GM23338 (cell line): Measurements from ENCODE around the gene WDR33. TPM values are rescaled to one million over a fixed set of nuclear protein-coding genes. Genes with fewer than 3 reads are reported as not detected.

Experiments
- ATAC-seq: fragments of 200-7000 bp; cut with Tn5 transposase; 3 replicates; pipeline ENCODE4 v1.9.1; 2020
- DNase-seq: peaks from one replicate; pipeline ENCODE4 v3.0.0-alpha.2; 2015; ENCODE audit warnings: low spot score
- H2AFZ ChIP-seq: fragments of 200-600 bp; sonication (generic); 2 replicates; pipeline ENCODE4 v1.8.0; 2016; ENCODE audit warnings: antibody characterized with exemption, mild to moderate bottlenecking, moderate library complexity
- H3F3A ChIP-seq: fragments of 200-600 bp; sonication (generic); replicated peaks from 2 replicates; pipeline ENCODE4 v1.8.0; 2017; ENCODE audit warnings: antibody characterized with exemption, mixed run types, low read depth
- H3K27ac ChIP-seq: fragments of 200-600 bp; sonication (generic); 2 replicates; pipeline ENCODE4 v1.6.1; 2016; ENCODE audit warnings: low read depth
- H3K27me3 ChIP-seq: fragments of 200-600 bp; sonication (generic); 2 replicates; pipeline ENCODE4 v1.8.0; 2016; ENCODE audit warnings: mild to moderate bottlenecking, mixed run types, moderate library complexity; ENCODE audit not compliant: insufficient read depth
- H3K36me3 ChIP-seq: fragments of 200-600 bp; sonication (generic); 2 replicates; pipeline ENCODE4 v1.8.0; 2016; ENCODE audit warnings: mild to moderate bottlenecking; ENCODE audit not compliant: insufficient read depth
- H3K4me1 ChIP-seq: fragments of 200-600 bp; sonication (generic); 2 replicates; pipeline ENCODE4 v1.8.0; 2016; ENCODE audit warnings: mild to moderate bottlenecking, moderate library complexity; ENCODE audit not compliant: insufficient read depth
- H3K4me2 ChIP-seq: fragments of 200-600 bp; sonication (generic); 2 replicates; pipeline ENCODE4 v1.7.1; 2017; ENCODE audit warnings: mixed run types
- H3K4me3 ChIP-seq: fragments of 200-600 bp; sonication (generic); 2 replicates; pipeline ENCODE4 v1.6.1; 2016; ENCODE audit warnings: mixed run types
- H3K79me2 ChIP-seq: fragments of 200-600 bp; sonication (generic); replicated peaks from 2 replicates; pipeline ENCODE4 v1.8.0; 2017; ENCODE audit warnings: mild to moderate bottlenecking; ENCODE audit not compliant: insufficient read depth
- H3K9me2 ChIP-seq: fragments of 200-600 bp; sonication (generic); 2 replicates; pipeline ENCODE4 v1.8.0; 2017; ENCODE audit not compliant: insufficient read depth
- H4K20me1 ChIP-seq: fragments of 200-600 bp; sonication (generic); replicated peaks from 2 replicates; pipeline ENCODE4 v1.8.0; 2017; ENCODE audit warnings: mild to moderate bottlenecking; ENCODE audit not compliant: insufficient read depth
- H3K27ac Mint-ChIP-seq: 2 replicates; pipeline ENCODE4 v1.8.0; 2020; ENCODE audit warnings: inconsistent platforms, mild to moderate bottlenecking, moderate library complexity, mixed read lengths
- H3K27me3 Mint-ChIP-seq: 3 replicates; pipeline ENCODE4 v1.8.0; 2022; ENCODE audit warnings: low read depth, mild to moderate bottlenecking, moderate library complexity, mixed read lengths, inconsistent platforms; ENCODE audit not compliant: insufficient read depth, poor library complexity
- H3K36me3 Mint-ChIP-seq: 3 replicates; pipeline ENCODE4 v1.8.0; 2021; ENCODE audit warnings: low read depth, mild to moderate bottlenecking, inconsistent platforms, moderate library complexity, mixed read lengths
- H3K4me1 Mint-ChIP-seq: 3 replicates; pipeline ENCODE4 v1.8.0; 2020; ENCODE audit warnings: mild to moderate bottlenecking, inconsistent platforms, mixed read lengths
- H3K4me3 Mint-ChIP-seq: 3 replicates; pipeline ENCODE4 v1.8.0; 2021; ENCODE audit warnings: moderate library complexity, mild to moderate bottlenecking, inconsistent platforms, mixed read lengths
- H3K9me3 Mint-ChIP-seq: 3 replicates; pipeline ENCODE4 v1.8.0; 2020; ENCODE audit warnings: moderate library complexity, mild to moderate bottlenecking, inconsistent platforms, mixed read lengths
- CREB1 ChIP-seq: fragments of 250-450 bp; sonication (Bioruptor Pico); IDR thresholded peaks from 2 replicates; pipeline ENCODE4 v1.5.0; 2020; ENCODE audit warnings: low read depth, mild to moderate bottlenecking, moderate library complexity
- CTCF ChIP-seq, 2 experiments: fragments of 200-600 bp in 1 of 2; sonication (generic) in 1 of 2; conservative IDR thresholded peaks; 2 replicates each; pipeline versions ENCODE4 v1.5.1 to v1.6.1; 2016 to 2017; ENCODE audit warnings: antibody characterized with exemption in 2 of 2, low read depth in 2 of 2, mild to moderate bottlenecking in 2 of 2, moderate library complexity in 1 of 2
- ETS1 ChIP-seq: IDR thresholded peaks from 2 replicates; pipeline ENCODE4 v1.6.1; 2016; ENCODE audit warnings: antibody characterized with exemption
- EZH2 ChIP-seq: fragments of 200-600 bp; sonication (generic); IDR thresholded peaks from one replicate; pipeline ENCODE4 v1.8.0; 2017; ENCODE audit warnings: antibody characterized with exemption, mild to moderate bottlenecking, low read depth; ENCODE audit not compliant: unreplicated experiment
- EZH2phosphoT487 ChIP-seq: fragments of 200-600 bp; sonication (generic); IDR thresholded peaks from one replicate; pipeline ENCODE4 v1.8.1; 2018; ENCODE audit warnings: antibody characterized with exemption; ENCODE audit not compliant: unreplicated experiment
- NANOG ChIP-seq: IDR thresholded peaks from 2 replicates; pipeline ENCODE4 v1.6.1; 2016; ENCODE audit warnings: antibody characterized with exemption, borderline replicate concordance
- POLR2AphosphoS5 ChIP-seq: IDR thresholded peaks from 2 replicates; pipeline ENCODE4 v1.6.1; 2016; ENCODE audit warnings: antibody characterized with exemption, low read depth
- REST ChIP-seq: IDR thresholded peaks from one replicate; pipeline ENCODE4 v1.6.1; 2018; ENCODE audit warnings: antibody characterized with exemption; ENCODE audit not compliant: unreplicated experiment
- STAT1 ChIP-seq: IDR thresholded peaks from one replicate; pipeline ENCODE4 v1.6.1; 2016; ENCODE audit warnings: antibody characterized with exemption; ENCODE audit not compliant: unreplicated experiment
- ZNF114 ChIP-seq: fragments of 250-450 bp; sonication (Bioruptor Pico); IDR thresholded peaks from 2 replicates; pipeline ENCODE4 v1.5.0; 2020; ENCODE audit warnings: mild to moderate bottlenecking, moderate library complexity
- ZNF331 ChIP-seq: fragments of 250-450 bp; sonication (Bioruptor Pico); IDR thresholded peaks from 2 replicates; pipeline ENCODE4 v1.5.0; 2020; ENCODE audit warnings: low read depth, mild to moderate bottlenecking, moderate library complexity
- ZNF462 ChIP-seq: fragments of 250-450 bp; sonication (Bioruptor Pico); IDR thresholded peaks from 2 replicates; pipeline ENCODE4 v1.5.0; 2020; ENCODE audit warnings: mild to moderate bottlenecking, moderate library complexity
- polyA plus RNA-seq: library from polyadenylated mRNA; unstranded; fragments of >200 nt; fragmentation: Nextera tagmentation; extraction: Ambion mirVana; gene quantifications from 2 replicates; pipeline ENCODE4 v1.2.1, GENCODE V29; 2016
- total RNA-seq: library from RNA; depleted of rRNA; stranded (reverse); fragments of >200 nt; shearing (Covaris generic); gene quantifications from 2 replicates; pipeline ENCODE4 v1.2.3, GENCODE V29; 2014

Gene WDR33
- total and polyA plus RNA-seq, 2 experiments from 2014 or later: 37.2 to 54.7 TPM

- Mint-ChIP-seq H3K9me3 (peaks cover 45% of the 10 kb centered on the region), H3K36me3 (peaks cover 25% of the 10 kb centered on the region), H3K4me3 (no peak overlapping the region), H3K27me3 (peaks cover 6% of the 10 kb centered on the region), H3K27ac (no peak overlapping the region), H3K4me1 (no peaks in the 10 kb centered on the region)
- no peaks in the 10 kb centered on the region for H3F3A ChIP-seq
- peaks cover 5% of the 10 kb centered on the region for H3K27me3 ChIP-seq
- no peaks in the 10 kb centered on the region for H4K20me1 ChIP-seq
- H3K9me2 ChIP-seq: no peaks in the 10 kb centered on the region
- no peak overlapping the region for H3K27ac ChIP-seq
- TF ChIP-seq ETS1: no peak
- no peak for TF ChIP-seq NANOG
- TF ChIP-seq REST: no peak
- no peak for TF ChIP-seq POLR2AphosphoS5
- no peak for TF ChIP-seq EZH2phosphoT487
- no peak for TF ChIP-seq ZNF331 (CRISPR knock-in tag)
- TF ChIP-seq CREB1 (CRISPR knock-in tag): no peak
- no peak for TF ChIP-seq EZH2
- no peak for TF ChIP-seq ZNF114
- TF ChIP-seq CTCF (conservative IDR thresholded peaks at IDR 0.05; ENCODE audit: low read depth in 2 of 2): no peak
- no peak for TF ChIP-seq ZNF462 (CRISPR knock-in tag)
- no peak for TF ChIP-seq STAT1
- DNase-seq (no peak), ATAC-seq (no peak)
- H3K4me2 ChIP-seq: no peak overlapping the region
- H2AFZ ChIP-seq: no peak overlapping the region
- no peak overlapping the region for H3K4me3 ChIP-seq
- 0 out of 2 replicates have a peak, but pooled peaks cover 4% of the 10 kb centered on the region for H3K36me3 ChIP-seq
- no peaks in the 10 kb centered on the region for H3K79me2 ChIP-seq
- H3K4me1 ChIP-seq: no peaks in the 10 kb centered on the region
Measured at GRCh38 chr2:127690696-127691095, 120.3 kb downstream of the WDR33 start.
